ENCODE measurements around the gene CACNA2D2. TPM values are rescaled to one million over a fixed set of nuclear protein-coding genes. Genes with fewer than 3 reads are reported as not detected.

CACNA2D2 gene
- total RNA-seq, 1 experiment from 2014 or later: 27.7 TPM

DNA sequence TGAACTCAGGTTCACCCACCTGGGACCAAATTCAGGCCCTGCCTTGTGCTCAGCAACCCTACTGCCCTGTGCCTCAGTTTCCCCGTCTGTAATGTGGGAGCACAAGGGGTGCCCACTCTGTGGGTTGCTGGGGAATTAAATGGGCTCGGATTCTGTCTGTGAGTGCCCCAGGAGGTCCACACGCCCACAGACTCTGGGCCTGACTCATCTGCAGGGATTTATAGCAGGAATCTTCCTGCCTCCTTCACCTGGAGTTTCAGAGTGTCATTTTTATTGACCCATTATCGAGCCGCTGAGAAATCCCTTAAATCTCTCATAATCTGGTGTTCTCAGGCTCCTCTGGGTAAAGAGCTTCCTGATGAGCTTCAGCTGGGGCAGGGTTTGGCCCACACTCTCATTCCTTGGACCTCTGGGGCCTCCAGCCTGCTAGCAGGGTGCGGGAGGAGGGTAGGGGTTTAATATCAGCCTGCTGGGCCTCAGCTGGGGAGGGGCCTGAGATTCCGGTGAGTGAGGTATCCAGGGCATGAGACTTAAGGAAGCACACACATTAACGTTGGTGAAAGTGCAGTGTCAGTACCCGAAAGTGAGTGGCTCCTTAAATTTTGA, 47.7 kb upstream of the CACNA2D2 start:
- no peaks in the 10 kb centered on the region for H3K9me3 Mint-ChIP-seq
- H3K27me3 Mint-ChIP-seq (ENCODE audit: low read depth): peaks cover 12% of the 10 kb centered on the region
- peaks cover 16 to 23% of the 10 kb centered on the region in 2 experiments for H3K4me1 Mint-ChIP-seq
- Histone ChIP-seq H3K4me2 (ENCODE audit: insufficient read depth, insufficient read length, low read length) (no peak overlapping the region), H2BK120ac (ENCODE audit: low read depth, low read length, poor library complexity, severe bottlenecking) (no peak overlapping the region), H2AK5ac (ENCODE audit: insufficient read length, low read length) (no peak overlapping the region), H3K79me1 (ENCODE audit: insufficient read depth, low read depth, low read length, poor library complexity, severe bottlenecking) (no peaks in the 10 kb centered on the region), H4K20me1 (ENCODE audit: control insufficient read depth, insufficient read depth, insufficient read length) (no peaks in the 10 kb centered on the region), H2BK5ac (ENCODE audit: insufficient read length, low read length) (no peak overlapping the region), H3K18ac (ENCODE audit: insufficient read length, low read depth, low read length) (no peak overlapping the region), H3K27me3 (ENCODE audit: insufficient read depth, low read length) (no peaks in the 10 kb centered on the region), H3K4me1 (ENCODE audit: insufficient read depth, low read length) (no peaks in the 10 kb centered on the region), H3K79me2 (ENCODE audit: insufficient read depth, low read length) (no peaks in the 10 kb centered on the region), H4K5ac (ENCODE audit: insufficient read length, low read depth, low read length) (no peak overlapping the region), H4K91ac (ENCODE audit: insufficient read length, low read depth, low read length) (no peak overlapping the region), H3K14ac (ENCODE audit: insufficient read depth, low read length) (no peak overlapping the region), H2AFZ (ENCODE audit: low read length) (no peak overlapping the region), H2BK15ac (ENCODE audit: low read depth, low read length) (no peak overlapping the region), H3K56ac (ENCODE audit: insufficient read length, low read depth, low read length) (no peak overlapping the region), H4K8ac (replicated peaks; ENCODE audit: insufficient read length, low read depth, low read length) (no peak overlapping the region), H3K27ac (ENCODE audit: insufficient read length, low read depth, low read length) (no peak overlapping the region), H3K9ac (ENCODE audit: extremely low read depth, insufficient read length, low read length) (no peak overlapping the region), H2BK12ac (ENCODE audit: insufficient read length, low read depth, low read length) (no peak overlapping the region), H3K9me3 (ENCODE audit: control insufficient read depth, low read depth, low read length) (no peaks in the 10 kb centered on the region), H3K23ac (ENCODE audit: insufficient read length, low read depth, low read length) (no peak overlapping the region), H3K23me2 (ENCODE audit: insufficient read length, low read depth, low read length, poor library complexity, severe bottlenecking) (no peaks in the 10 kb centered on the region), H3T11ph (ENCODE audit: low read length) (no peak overlapping the region), H3K4ac (ENCODE audit: low read depth, low read length) (no peak overlapping the region), H2BK20ac (ENCODE audit: low read depth, low read length, poor library complexity, severe bottlenecking) (no peak overlapping the region)
- no peak overlapping the region; a peak in 1 of 5 replicates for H3K4me3 Mint-ChIP-seq
- TF ChIP-seq, protein P1, sequence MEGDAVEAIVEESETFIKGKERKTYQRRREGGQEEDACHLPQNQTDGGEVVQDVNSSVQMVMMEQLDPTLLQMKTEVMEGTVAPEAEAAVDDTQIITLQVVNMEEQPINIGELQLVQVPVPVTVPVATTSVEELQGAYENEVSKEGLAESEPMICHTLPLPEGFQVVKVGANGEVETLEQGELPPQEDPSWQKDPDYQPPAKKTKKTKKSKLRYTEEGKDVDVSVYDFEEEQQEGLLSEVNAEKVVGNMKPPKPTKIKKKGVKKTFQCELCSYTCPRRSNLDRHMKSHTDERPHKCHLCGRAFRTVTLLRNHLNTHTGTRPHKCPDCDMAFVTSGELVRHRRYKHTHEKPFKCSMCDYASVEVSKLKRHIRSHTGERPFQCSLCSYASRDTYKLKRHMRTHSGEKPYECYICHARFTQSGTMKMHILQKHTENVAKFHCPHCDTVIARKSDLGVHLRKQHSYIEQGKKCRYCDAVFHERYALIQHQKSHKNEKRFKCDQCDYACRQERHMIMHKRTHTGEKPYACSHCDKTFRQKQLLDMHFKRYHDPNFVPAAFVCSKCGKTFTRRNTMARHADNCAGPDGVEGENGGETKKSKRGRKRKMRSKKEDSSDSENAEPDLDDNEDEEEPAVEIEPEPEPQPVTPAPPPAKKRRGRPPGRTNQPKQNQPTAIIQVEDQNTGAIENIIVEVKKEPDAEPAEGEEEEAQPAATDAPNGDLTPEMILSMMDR (conservative IDR thresholded peaks at IDR 0.05): no peak
- no peak for DNase-seq
- no peak overlapping the region for H3K27ac Mint-ChIP-seq
- no peaks in the 10 kb centered on the region for H3K36me3 Mint-ChIP-seq (ENCODE audit: insufficient read depth in 1 of 3, low read depth in 3 of 3)
- WGBS (ENCODE audit: extremely low coverage, insufficient read length, low lambda C conversion rate): no CpG with 5 or more reads among the region's 9 CpGs
